Keratinocyte (primary cell): ENCODE data around the gene ACOXL. TPM values are rescaled to one million over a fixed set of nuclear protein-coding genes. Genes with fewer than 3 reads are reported as not detected.

Experiments used
- DNase-seq: peaks from one replicate; pipeline ENCODE4 v3.0.0-alpha.2; 2011; ENCODE audit warnings: low read depth, missing footprints, low spot score
- FAIRE-seq: peaks from 2 replicates; lab custom pipeline; 2011; peaks lifted over from hg19 to GRCh38; lab: Jason Lieb, UNC
- H2AFZ ChIP-seq: 2 replicates; pipeline ENCODE4 v1.6.0; 2012; ENCODE audit warnings: low read length, control low read depth, inconsistent platforms; ENCODE audit not compliant: control insufficient read depth
- H3K27ac ChIP-seq: 2 replicates; pipeline ENCODE4 v1.5.1; 2011; ENCODE audit warnings: low read length; ENCODE audit not compliant: control insufficient read depth, insufficient read depth
- H3K27me3 ChIP-seq: 3 replicates; pipeline ENCODE4 v1.6.0; 2011; ENCODE audit warnings: low read length; ENCODE audit not compliant: control insufficient read depth, insufficient read depth; ENCODE audit errors: extremely low read depth
- H3K36me3 ChIP-seq, 2 experiments: 2 replicates in 1 of 2; 3 replicates in 1 of 2; pipeline ENCODE4 v1.5.1; 2011; ENCODE audit warnings: low read length in 2 of 2, mild to moderate bottlenecking in 1 of 2; ENCODE audit not compliant: control insufficient read depth in 2 of 2, insufficient read depth in 2 of 2; ENCODE audit errors: extremely low read depth in 1 of 2
- H3K4me1 ChIP-seq: 3 replicates; pipeline ENCODE4 v1.5.1; 2011; ENCODE audit warnings: low read length; ENCODE audit not compliant: control insufficient read depth, insufficient read depth; ENCODE audit errors: extremely low read depth
- H3K4me2 ChIP-seq: 3 replicates; pipeline ENCODE4 v1.6.0; 2011; ENCODE audit warnings: low read depth, low read length; ENCODE audit not compliant: control insufficient read depth, insufficient read depth; ENCODE audit errors: extremely low read depth
- H3K4me3 ChIP-seq, 3 experiments: fragments of 200-600 bp in 1 of 3; sonication (generic) in 1 of 3; 2 replicates in 2 of 3; 3 replicates in 1 of 3; pipeline ENCODE4 v1.5.1; 2011 to 2016; ENCODE audit warnings: low read length in 3 of 3, mild to moderate bottlenecking in 3 of 3, control low read depth in 2 of 3, inconsistent platforms in 1 of 3, low read depth in 1 of 3, mixed read lengths in 1 of 3, mixed run types in 1 of 3, moderate library complexity in 1 of 3; ENCODE audit not compliant: control insufficient read depth in 2 of 3, insufficient read depth in 2 of 3; ENCODE audit errors: extremely low read depth in 1 of 3
- H3K79me2 ChIP-seq: 2 replicates; pipeline ENCODE4 v1.6.0; 2012; ENCODE audit warnings: low read length; ENCODE audit not compliant: control insufficient read depth, insufficient read depth
- H3K9ac ChIP-seq: 3 replicates; pipeline ENCODE4 v1.6.0; 2011; ENCODE audit warnings: low read length; ENCODE audit not compliant: control insufficient read depth, insufficient read depth; ENCODE audit errors: extremely low read depth
- H3K9me1 ChIP-seq: 3 replicates; pipeline ENCODE4 v1.6.0; 2011; ENCODE audit warnings: low read length; ENCODE audit not compliant: control insufficient read depth, insufficient read depth; ENCODE audit errors: extremely low read depth
- H3K9me3 ChIP-seq: 2 replicates; pipeline ENCODE4 v1.5.1; 2012; ENCODE audit warnings: low read depth, low read length; ENCODE audit not compliant: control insufficient read depth
- H4K20me1 ChIP-seq: 3 replicates; pipeline ENCODE4 v1.6.0; 2011; ENCODE audit warnings: low read length; ENCODE audit not compliant: control insufficient read depth, insufficient read depth; ENCODE audit errors: extremely low read depth
- EZH2 ChIP-seq: IDR thresholded peaks from one replicate; pipeline ENCODE4 v1.6.1; 2012; ENCODE audit warnings: inconsistent platforms, mild to moderate bottlenecking, low read length, moderate library complexity
- dilution Hi-C: fragments of 300-500 bp; cut with MboI; formaldehyde crosslinking; loops from one replicate; pipeline ENCODE4 v1.7.0; 2020; ENCODE audit warnings: low sequenced_read_pairs; ENCODE audit not compliant: extremely low pct_ligation_motif_present
- polyA plus RNA-seq, 5 experiments: library from polyadenylated mRNA; depleted of rRNA in 3 of 5; stranded (reverse) in 3 of 5; stranded (forward) in 1 of 5; unstranded in 1 of 5; fragments of >200 nt; gene quantifications; 1 replicate in 1 of 5; 2 replicates in 3 of 5; 3 replicates in 1 of 5; pipeline versions ENCODE4 v1.2.1 to v1.2.3, GENCODE V29; 2011 to 2012; ENCODE audit warnings: missing spikeins in 2 of 5, low read depth in 1 of 5, low replicate concordance in 1 of 5
- TF ChIP-seq, protein P1 (sequence below), 3 experiments: IDR thresholded peaks in 1 of 3; conservative IDR thresholded peaks in 1 of 3; optimal IDR thresholded peaks in 1 of 3; 2 replicates in 2 of 3; 3 replicates in 1 of 3; pipeline versions ENCODE3 to v1.5.1; 2011; ENCODE audit warnings: low read length in 3 of 3, mild to moderate bottlenecking in 3 of 3, moderate library complexity in 2 of 3, control low read depth in 1 of 3, inconsistent platforms in 1 of 3; ENCODE audit not compliant: insufficient read depth in 2 of 3; ENCODE audit errors: extremely low read depth in 1 of 3

ACOXL gene
- polyA plus RNA-seq, 1 donor (not counting 4 experiments of a cell fraction or from before 2014, with no cell fraction given): 0.04 TPM

DNA sequence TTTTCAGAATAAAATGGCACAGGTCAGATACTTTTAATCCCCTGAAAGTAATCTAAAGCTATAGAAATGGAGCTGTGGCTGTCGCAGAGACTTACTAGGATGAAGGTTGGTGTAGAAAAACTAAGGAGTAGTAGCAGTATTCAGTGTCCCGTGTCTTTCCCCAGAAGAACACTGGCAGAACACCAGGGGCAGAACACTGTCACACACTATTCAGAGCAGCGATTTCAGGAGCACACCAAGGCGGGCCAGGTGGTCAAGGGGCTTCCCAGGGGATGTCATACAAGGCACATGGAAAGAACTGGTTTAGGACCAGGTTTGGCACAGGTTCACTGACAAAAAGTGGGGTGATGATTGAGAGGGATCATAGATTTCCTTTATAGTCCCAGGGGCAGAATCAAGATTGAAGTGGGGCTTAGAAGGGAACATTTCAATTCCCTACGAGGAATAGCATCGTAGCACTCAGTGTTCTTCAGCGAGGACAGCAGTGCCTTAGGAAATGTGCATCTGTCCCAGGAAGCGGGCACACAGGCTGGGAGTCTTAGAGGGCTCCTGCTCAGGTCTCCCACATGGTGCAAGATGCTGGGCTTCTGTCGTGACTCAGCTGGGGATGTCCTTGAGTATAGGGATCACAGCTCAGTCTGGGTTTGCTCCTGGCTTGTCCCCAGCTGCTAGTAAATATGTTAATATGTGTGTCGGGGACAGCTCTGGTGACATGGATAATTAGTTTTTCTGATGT, 410.9 kb downstream of the ACOXL start:
- Histone ChIP-seq H3K9ac (no peak overlapping the region), H3K27ac (no peak overlapping the region), H4K20me1 (no peaks in the 10 kb centered on the region), H2AFZ (no peak overlapping the region), H3K36me3 (no peaks in the 10 kb centered on the region), H3K27me3 (no peaks in the 10 kb centered on the region), H3K4me1 (peaks cover 7% of the 10 kb centered on the region), H3K9me3 (no peaks in the 10 kb centered on the region), H3K9me1 (no peaks in the 10 kb centered on the region), H3K4me3 (no peak overlapping the region), H3K79me2 (no peaks in the 10 kb centered on the region), H3K4me2 (no peak overlapping the region)
- no peak for FAIRE-seq
- no peak for DNase-seq
- TF ChIP-seq, protein P1, sequence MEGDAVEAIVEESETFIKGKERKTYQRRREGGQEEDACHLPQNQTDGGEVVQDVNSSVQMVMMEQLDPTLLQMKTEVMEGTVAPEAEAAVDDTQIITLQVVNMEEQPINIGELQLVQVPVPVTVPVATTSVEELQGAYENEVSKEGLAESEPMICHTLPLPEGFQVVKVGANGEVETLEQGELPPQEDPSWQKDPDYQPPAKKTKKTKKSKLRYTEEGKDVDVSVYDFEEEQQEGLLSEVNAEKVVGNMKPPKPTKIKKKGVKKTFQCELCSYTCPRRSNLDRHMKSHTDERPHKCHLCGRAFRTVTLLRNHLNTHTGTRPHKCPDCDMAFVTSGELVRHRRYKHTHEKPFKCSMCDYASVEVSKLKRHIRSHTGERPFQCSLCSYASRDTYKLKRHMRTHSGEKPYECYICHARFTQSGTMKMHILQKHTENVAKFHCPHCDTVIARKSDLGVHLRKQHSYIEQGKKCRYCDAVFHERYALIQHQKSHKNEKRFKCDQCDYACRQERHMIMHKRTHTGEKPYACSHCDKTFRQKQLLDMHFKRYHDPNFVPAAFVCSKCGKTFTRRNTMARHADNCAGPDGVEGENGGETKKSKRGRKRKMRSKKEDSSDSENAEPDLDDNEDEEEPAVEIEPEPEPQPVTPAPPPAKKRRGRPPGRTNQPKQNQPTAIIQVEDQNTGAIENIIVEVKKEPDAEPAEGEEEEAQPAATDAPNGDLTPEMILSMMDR (optimal IDR thresholded peaks at IDR 0.05 in 1 of 3, IDR thresholded peaks at IDR 0.05 in 1 of 3, conservative IDR thresholded peaks at IDR 0.05 in 1 of 3; ENCODE audit: extremely low read depth in 1 of 3, insufficient read depth in 2 of 3, low read length in 3 of 3): no peak
- TF ChIP-seq EZH2: no peak
- dilution Hi-C loops: no loop called here

DNA sequence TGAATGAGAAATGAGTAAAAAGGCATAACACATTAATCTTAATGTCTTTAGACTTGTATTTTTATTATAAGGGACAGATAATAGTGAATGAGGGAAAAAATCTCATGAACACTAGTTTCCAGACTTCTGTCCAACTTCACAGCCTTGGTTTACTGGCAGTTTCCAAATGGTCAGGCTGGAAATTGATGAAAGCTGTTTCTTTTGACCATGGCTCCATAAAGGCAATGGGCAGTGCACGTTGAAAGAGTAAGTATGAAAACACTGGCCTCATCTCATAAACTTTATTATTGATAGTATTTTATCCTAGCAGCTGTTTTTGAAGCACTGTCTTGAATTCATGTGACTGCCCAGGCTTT, 411.4 kb downstream of the ACOXL start:
- Histone ChIP-seq H3K79me2 (no peaks in the 10 kb centered on the region), H3K27me3 (no peaks in the 10 kb centered on the region), H3K4me3 (no peak overlapping the region), H3K9ac (no peak overlapping the region), H2AFZ (no peak overlapping the region), H3K4me2 (no peak overlapping the region), H3K27ac (no peak overlapping the region), H3K4me1 (peaks cover 7% of the 10 kb centered on the region), H4K20me1 (no peaks in the 10 kb centered on the region), H3K9me3 (no peaks in the 10 kb centered on the region), H3K36me3 (no peaks in the 10 kb centered on the region), H3K9me1 (no peaks in the 10 kb centered on the region)
- dilution Hi-C loops: no loop called here
- FAIRE-seq: no peak
- DNase-seq: no peak
- TF ChIP-seq, protein P1 (optimal IDR thresholded peaks at IDR 0.05 in 1 of 3, IDR thresholded peaks at IDR 0.05 in 1 of 3, conservative IDR thresholded peaks at IDR 0.05 in 1 of 3; ENCODE audit: extremely low read depth in 1 of 3, insufficient read depth in 2 of 3, low read length in 3 of 3): no peak
- TF ChIP-seq EZH2: no peak
